Gastroesophageal sphincter (tissue), 3 donors: ENCODE results near the gene MVB12B.

ENCODE experiments used
- POLR2A ChIP-seq, 2 donors: fragments of 450-650 bp; IDR thresholded peaks; one replicate each; pipeline ENCODE4 v1.6.1; 2017; ENCODE audit warnings: antibody characterized with exemption in 2 of 2, mild to moderate bottlenecking in 2 of 2, moderate library complexity in 1 of 2
- POLR2AphosphoS5 ChIP-seq: sonication (generic); formaldehyde crosslinking; IDR thresholded peaks from one replicate; pipeline ENCODE4 v1.6.1; 2017; ENCODE audit warnings: antibody characterized with exemption
- TF ChIP-seq, protein P1 (sequence below), 4 experiments: fragments of 200-600 bp in 2 of 4; fragments of 450-650 bp in 2 of 4; sonication (generic) in 1 of 4; IDR thresholded peaks; one replicate each; pipeline ENCODE4 v1.5.1; 2017 to 2019; ENCODE audit warnings: antibody characterized with exemption in 4 of 4, mild to moderate bottlenecking in 2 of 4, moderate library complexity in 2 of 4

GRCh38 chr9:126363847-126364671, 37.4 kb downstream of the MVB12B start:
- TF ChIP-seq, protein P1, sequence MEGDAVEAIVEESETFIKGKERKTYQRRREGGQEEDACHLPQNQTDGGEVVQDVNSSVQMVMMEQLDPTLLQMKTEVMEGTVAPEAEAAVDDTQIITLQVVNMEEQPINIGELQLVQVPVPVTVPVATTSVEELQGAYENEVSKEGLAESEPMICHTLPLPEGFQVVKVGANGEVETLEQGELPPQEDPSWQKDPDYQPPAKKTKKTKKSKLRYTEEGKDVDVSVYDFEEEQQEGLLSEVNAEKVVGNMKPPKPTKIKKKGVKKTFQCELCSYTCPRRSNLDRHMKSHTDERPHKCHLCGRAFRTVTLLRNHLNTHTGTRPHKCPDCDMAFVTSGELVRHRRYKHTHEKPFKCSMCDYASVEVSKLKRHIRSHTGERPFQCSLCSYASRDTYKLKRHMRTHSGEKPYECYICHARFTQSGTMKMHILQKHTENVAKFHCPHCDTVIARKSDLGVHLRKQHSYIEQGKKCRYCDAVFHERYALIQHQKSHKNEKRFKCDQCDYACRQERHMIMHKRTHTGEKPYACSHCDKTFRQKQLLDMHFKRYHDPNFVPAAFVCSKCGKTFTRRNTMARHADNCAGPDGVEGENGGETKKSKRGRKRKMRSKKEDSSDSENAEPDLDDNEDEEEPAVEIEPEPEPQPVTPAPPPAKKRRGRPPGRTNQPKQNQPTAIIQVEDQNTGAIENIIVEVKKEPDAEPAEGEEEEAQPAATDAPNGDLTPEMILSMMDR (IDR thresholded peaks at IDR 0.05), result no peak
- TF ChIP-seq POLR2A (IDR thresholded peaks at IDR 0.05), result no peak
- no peak for TF ChIP-seq POLR2AphosphoS5
